HepG2 (cell line): Measurements from ENCODE around the gene SNN. TPM values are rescaled to one million over a fixed set of nuclear protein-coding genes. Genes with fewer than 3 reads are reported as not detected.

Experiments used
- ATAC-seq: fragments of 200-7000 bp; cut with Tn5 transposase; 3 replicates; pipeline ENCODE4 v1.9.1; 2020; ENCODE audit warnings: mild to moderate bottlenecking, moderate library complexity
- BruUV-seq: library from RNA; stranded (reverse); fragments of 400-500 nt; replicated peaks from 2 replicates; lab custom pipeline; 2021; lab: Mats Ljungman, UMichigan
- CTCF ChIA-PET: fragments of 300-600 bp; formaldehyde crosslinking; extraction: SDS; loops from one replicate; lab custom pipeline; 2021; ENCODE audit warnings: low total read pairs, inconsistent platforms, low intra/inter-chr PET ratio; lab: Yijun Ruan, JAX
- POLR2A ChIA-PET: fragments of 350-600 bp; sonication (Branson Sonifier 250); formaldehyde crosslinking; loops from one replicate; lab custom pipeline; 2020; ENCODE audit warnings: antibody characterized with exemption, inconsistent platforms; lab: Yijun Ruan, JAX
- DNase-seq: peaks from one replicate; pipeline ENCODE4 v3.0.0-alpha.2; 2015; ENCODE audit warnings: low spot score
- FAIRE-seq: peaks from 3 replicates; lab custom pipeline; 2011; peaks lifted over from hg19 to GRCh38; lab: Jason Lieb, UNC
- H2AFZ ChIP-seq: one replicate; pipeline ENCODE4 v1.6.1; 2011; ENCODE audit warnings: low read length, inconsistent platforms
- H3K27ac ChIP-seq: fragments of 300-600 bp; 3 replicates; pipeline ENCODE4 v1.8.0; 2011; ENCODE audit warnings: mixed run types, mild to moderate bottlenecking, mixed read lengths, low read length, inconsistent platforms; ENCODE audit not compliant: insufficient read depth; ENCODE audit errors: extremely low read length
- H3K27me3 ChIP-seq, 2 experiments: fragments of 200-600 bp in 1 of 2; 2 replicates in 1 of 2; 3 replicates in 1 of 2; pipeline versions ENCODE4 v1.6.0 to v1.8.0; 2011; ENCODE audit warnings: low read length in 2 of 2, mild to moderate bottlenecking in 2 of 2, moderate library complexity in 2 of 2, inconsistent platforms in 1 of 2; ENCODE audit not compliant: insufficient read depth in 2 of 2, control insufficient read depth in 1 of 2
- H3K36me3 ChIP-seq, 2 experiments: fragments of 200-600 bp in 1 of 2; replicated peaks in 1 of 2; 2 replicates in 1 of 2; 3 replicates in 1 of 2; pipeline versions ENCODE4 v1.5.1 to v1.8.0; 2011; ENCODE audit warnings: low read length in 2 of 2, inconsistent platforms in 1 of 2; ENCODE audit not compliant: insufficient read depth in 2 of 2, control insufficient read depth in 1 of 2
- H3K4me1 ChIP-seq: 2 replicates; pipeline ENCODE4 v1.5.1; 2012; ENCODE audit warnings: low read length, inconsistent platforms; ENCODE audit not compliant: insufficient read depth
- H3K4me2 ChIP-seq: 2 replicates; pipeline ENCODE4 v1.6.0; 2011; ENCODE audit warnings: low read depth, low read length, inconsistent platforms
- H3K4me3 ChIP-seq, 3 experiments: fragments of 200-600 bp in 1 of 3; sonication (generic), shearing (Covaris generic) in 1 of 3; replicated peaks in 1 of 3; 2 replicates each; pipeline ENCODE4 v1.5.1; 2011 to 2016; ENCODE audit warnings: low read length in 3 of 3, inconsistent platforms in 2 of 3, low read depth in 2 of 3, mild to moderate bottlenecking in 2 of 3, control low read depth in 1 of 3, mixed read lengths in 1 of 3; ENCODE audit not compliant: insufficient read depth in 1 of 3
- H3K79me2 ChIP-seq: one replicate; pipeline ENCODE4 v1.6.1; 2011; ENCODE audit warnings: low read length, inconsistent platforms; ENCODE audit not compliant: insufficient read depth
- H3K9ac ChIP-seq: 2 replicates; pipeline ENCODE4 v1.6.0; 2011; ENCODE audit warnings: mild to moderate bottlenecking, low read depth, low read length, inconsistent platforms; ENCODE audit not compliant: insufficient read depth
- H3K9me3 ChIP-seq: 2 replicates; pipeline ENCODE4 v1.5.1; 2012; ENCODE audit warnings: mild to moderate bottlenecking, low read length
- H4K20me1 ChIP-seq: 2 replicates; pipeline ENCODE4 v1.6.0; 2011; ENCODE audit warnings: inconsistent platforms, mild to moderate bottlenecking, low read length, moderate library complexity; ENCODE audit not compliant: insufficient read depth
- ARNT2 ChIP-seq: sonication (generic); formaldehyde crosslinking; IDR thresholded peaks from 2 replicates; pipeline ENCODE4 v1.8.0; 2022; ENCODE audit warnings: mild to moderate bottlenecking, low read depth, missing genetic modification reagents, moderate library complexity
- CENPBD1 ChIP-seq: sonication (generic); formaldehyde crosslinking; IDR thresholded peaks from 2 replicates; pipeline ENCODE4 v1.8.0; 2022; ENCODE audit warnings: missing genetic modification reagents, low read depth, mild to moderate bottlenecking, borderline replicate concordance
- FOXM1 ChIP-seq: sonication (generic); formaldehyde crosslinking; IDR thresholded peaks from 2 replicates; pipeline ENCODE4 v1.5.0; 2020; ENCODE audit warnings: missing genetic modification reagents
- GFI1 ChIP-seq: sonication (generic); formaldehyde crosslinking; IDR thresholded peaks from 2 replicates; pipeline ENCODE4 v1.5.0; 2020; ENCODE audit warnings: missing genetic modification reagents, mild to moderate bottlenecking, borderline replicate concordance
- GLI4 ChIP-seq: sonication (generic); formaldehyde crosslinking; IDR thresholded peaks from 2 replicates; pipeline ENCODE4 v1.5.1; 2020; ENCODE audit warnings: missing genetic modification reagents, mild to moderate bottlenecking, moderate library complexity, borderline replicate concordance
- HNF4A ChIP-seq: sonication (generic); formaldehyde crosslinking; IDR thresholded peaks from 2 replicates; pipeline ENCODE4 v1.4.0; 2020; ENCODE audit warnings: missing genetic modification reagents
- IKZF5 ChIP-seq: IDR thresholded peaks from 2 replicates; pipeline ENCODE4 v1.6.1; 2018; ENCODE audit warnings: missing genetic modification reagents, mild to moderate bottlenecking, missing compliant biosample characterization
- KAT7 ChIP-seq: IDR thresholded peaks from 2 replicates; pipeline ENCODE4 v1.6.1; 2018; ENCODE audit warnings: borderline replicate concordance, missing compliant biosample characterization
- KLF12 ChIP-seq: sonication (generic); formaldehyde crosslinking; IDR thresholded peaks from 2 replicates; pipeline ENCODE4 v1.4.0; 2020; ENCODE audit warnings: missing genetic modification reagents, borderline replicate concordance
- NR2F1 ChIP-seq, 2 experiments: fragments of 450-650 bp in 1 of 2; formaldehyde crosslinking in 1 of 2; IDR thresholded peaks; 2 replicates each; pipeline versions ENCODE4 v1.5.0 to v1.6.1; 2016 to 2020; ENCODE audit warnings: mild to moderate bottlenecking in 1 of 2, missing compliant biosample characterization in 1 of 2, missing genetic modification reagents in 1 of 2, moderate library complexity in 1 of 2
- RFX1 ChIP-seq: fragments of 450-650 bp; IDR thresholded peaks from 2 replicates; pipeline ENCODE4 v1.6.1; 2017
- SNRNP70 ChIP-seq: fragments of 200-400 bp; formaldehyde crosslinking; IDR thresholded peaks from 2 replicates; pipeline ENCODE4 v1.6.1; 2017; ENCODE audit warnings: mild to moderate bottlenecking, low read depth, low read length, moderate library complexity
- SOX13 ChIP-seq, 3 experiments: fragments of 450-650 bp in 1 of 3; sonication (generic) in 1 of 3; formaldehyde crosslinking in 1 of 3; IDR thresholded peaks in 2 of 3; conservative IDR thresholded peaks in 1 of 3; 2 replicates each; pipeline versions ENCODE4 v1.5.0 to v1.6.1; 2016 to 2020; ENCODE audit warnings: antibody characterized with exemption in 1 of 3, mild to moderate bottlenecking in 1 of 3, missing compliant biosample characterization in 1 of 3, missing genetic modification reagents in 1 of 3, moderate library complexity in 1 of 3
- SP4 ChIP-seq: sonication (generic); formaldehyde crosslinking; IDR thresholded peaks from 2 replicates; pipeline ENCODE4 v1.8.1; 2023; ENCODE audit warnings: mild to moderate bottlenecking, missing genetic modification reagents
- TAF1 ChIP-seq: sonication (generic); formaldehyde crosslinking; IDR thresholded peaks from 2 replicates; pipeline ENCODE4 v1.4.0; 2020; ENCODE audit warnings: missing genetic modification reagents
- TFDP1 ChIP-seq: IDR thresholded peaks from 2 replicates; pipeline ENCODE4 v1.6.1; 2016; ENCODE audit warnings: missing compliant biosample characterization, missing genetic modification reagents, borderline replicate concordance
- ZBTB37 ChIP-seq: sonication (generic); formaldehyde crosslinking; IDR thresholded peaks from 2 replicates; pipeline ENCODE4 v1.4.0; 2020; ENCODE audit warnings: mild to moderate bottlenecking, missing genetic modification reagents
- ZNF331 ChIP-seq: sonication (generic); formaldehyde crosslinking; IDR thresholded peaks from 2 replicates; pipeline ENCODE4 v1.4.0; 2020; ENCODE audit warnings: missing genetic modification reagents
- ZNF674 ChIP-seq: sonication (generic); formaldehyde crosslinking; IDR thresholded peaks from 2 replicates; pipeline ENCODE4 v1.5.0; 2020; ENCODE audit warnings: low read depth, mild to moderate bottlenecking, missing genetic modification reagents
- ZNF883 ChIP-seq: sonication (generic); formaldehyde crosslinking; IDR thresholded peaks from 2 replicates; pipeline ENCODE4 v1.5.1; 2020; ENCODE audit warnings: mild to moderate bottlenecking, missing genetic modification reagents; ENCODE audit errors: not compliant biosample characterization
- WGBS: methylation state at CpG from one replicate; pipeline ENCODE4 v1.1.6; 2017; ENCODE audit warnings: low lambda C conversion rate; 5-methylcytosine and 5-hydroxymethylcytosine counted together
- in situ Hi-C: cut with HindIII; loops from 2 replicates; pipeline ENCODE4 v1.10.0; 2017; ENCODE audit warnings: low pct_unique_long_range_greater_than_20kb; ENCODE audit not compliant: extremely low pct_ligation_motif_present
- intact Hi-C: fragments of 100-400 bp; cut with micrococcal nuclease; formaldehyde crosslinking; loops from one replicate; pipeline ENCODE4 v1.10.0; 2022; ENCODE audit not compliant: unreplicated experiment
- polyA plus RNA-seq, 8 experiments: library from polyadenylated mRNA; depleted of rRNA in 3 of 8; stranded (reverse) in 7 of 8; unstranded in 1 of 8; fragments of >200 nt; fragmentation: Illumina TruSeq in 4 of 8; extraction: Trizol in 4 of 8; gene quantifications; 2 replicates each; pipeline versions ENCODE4 v1.2.1 to v1.2.3, GENCODE V29; 2011 to 2016; ENCODE audit warnings: low read depth in 4 of 8, missing spikeins in 1 of 8, mixed read lengths in 1 of 8; ENCODE audit not compliant: insufficient read depth in 1 of 8
- total RNA-seq, 5 experiments: library from RNA; depleted of rRNA; stranded (reverse); fragments of >200 nt; fragmentation: Illumina TruSeq; extraction: Trizol; gene quantifications; 2 replicates each; pipeline ENCODE4 v1.2.3, GENCODE V29; 2016; ENCODE audit warnings: low read depth in 1 of 5

Gene SNN
- total and polyA plus RNA-seq, 2 of the 13 experiments (the other 11 are each of a cell fraction or from before 2014, with no cell fraction given), result 5.2 to 8.4 TPM

- FAIRE-seq (no peak), DNase-seq (no peak), ATAC-seq (no peak)
- H3K4me1 ChIP-seq, result peaks cover 21% of the 10 kb centered on the region
- peaks cover 23% of the 10 kb centered on the region for H3K79me2 ChIP-seq
- H3K27ac ChIP-seq, result no peak overlapping the region
- H2AFZ ChIP-seq, result no peak overlapping the region
- intact Hi-C loops (no loop called here), in situ Hi-C loops (no loop called here)
- H3K4me2 ChIP-seq, result no peak overlapping the region
- BruUV-seq, result TSS peak; percentile 29
- no peak overlapping the region for H3K4me3 ChIP-seq
- ChIA-PET POLR2A (no interaction called here), CTCF (no interaction called here)
- H3K9ac ChIP-seq, result no peak overlapping the region
- H3K27me3 ChIP-seq, result no peaks in the 10 kb centered on the region
- peaks cover 5% of the 10 kb centered on the region; the same call in 1 of the 2 replicates for H4K20me1 ChIP-seq
- no peaks in the 10 kb centered on the region for H3K9me3 ChIP-seq
- peaks cover 16 to 58% of the 10 kb centered on the region in 2 experiments for H3K36me3 ChIP-seq
- WGBS, result 97% methylated on average over 6 of the region's 6 CpGs
- TF ChIP-seq SP4 (CRISPR knock-in tag) (no peak), ZBTB37 (CRISPR knock-in tag) (no peak), SNRNP70 (no peak), FOXM1 (no peak), ARNT2 (CRISPR knock-in tag) (no peak), GLI4 (no peak), CENPBD1 (CRISPR knock-in tag) (no peak), HNF4A (CRISPR knock-in tag) (no peak), TAF1 (CRISPR knock-in tag) (no peak), KAT7 (no peak), RFX1 (no peak), KLF12 (CRISPR knock-in tag) (no peak), ZNF883 (no peak), TFDP1 (CRISPR knock-in tag) (no peak), GFI1 (no peak), ZNF331 (CRISPR knock-in tag) (no peak), SOX13 (IDR thresholded peaks at IDR 0.05) (no peak), SOX13 (CRISPR knock-in tag; conservative IDR thresholded peaks at IDR 0.05 in 1 of 2, IDR thresholded peaks at IDR 0.05 in 1 of 2) (no peak), IKZF5 (CRISPR knock-in tag) (no peak), ZNF674 (CRISPR knock-in tag) (no peak), NR2F1 (CRISPR knock-in tag; IDR thresholded peaks at IDR 0.05) (no peak)
Measured at GRCh38 chr16:11705311-11706025, 37.2 kb downstream of the SNN start.
